Transverse colon (tissue), 4 donors: ENCODE data around the gene KIFC3.

Experiments used
- CTCF ChIP-seq, 5 experiments: fragments of 200-600 bp in 3 of 5; fragments of 450-650 bp in 2 of 5; sonication (generic) in 3 of 5; IDR thresholded peaks; 1 replicate in 2 of 5; 2 replicates in 3 of 5; pipeline ENCODE4 v1.5.1; 2016 to 2017; ENCODE audit warnings: antibody characterized with exemption in 5 of 5, inconsistent platforms in 3 of 5, mild to moderate bottlenecking in 2 of 5, moderate library complexity in 1 of 5
- EP300 ChIP-seq: sonication (generic); formaldehyde crosslinking; IDR thresholded peaks from one replicate; pipeline ENCODE4 v1.6.1; 2017; ENCODE audit warnings: antibody characterized with exemption, low read depth
- POLR2A ChIP-seq: fragments of 450-650 bp; IDR thresholded peaks from one replicate; pipeline ENCODE4 v1.6.1; 2016; ENCODE audit warnings: antibody characterized with exemption, mild to moderate bottlenecking, moderate library complexity
- POLR2AphosphoS5 ChIP-seq, 3 donors: sonication (generic); formaldehyde crosslinking; IDR thresholded peaks; one replicate each; pipeline ENCODE4 v1.6.1; 2016; ENCODE audit warnings: antibody characterized with exemption in 3 of 3

GRCh38 chr16:57808589-57809228 is 6.4 kb upstream of the KIFC3 start:
- TF ChIP-seq POLR2AphosphoS5 (IDR thresholded peaks at IDR 0.05): no peak
- TF ChIP-seq CTCF (IDR thresholded peaks at IDR 0.05): no peak
- no peak for TF ChIP-seq POLR2A
- TF ChIP-seq EP300: no peak
